Measurements from ENCODE around the gene CNTN4.

Gene CNTN4

DNA sequence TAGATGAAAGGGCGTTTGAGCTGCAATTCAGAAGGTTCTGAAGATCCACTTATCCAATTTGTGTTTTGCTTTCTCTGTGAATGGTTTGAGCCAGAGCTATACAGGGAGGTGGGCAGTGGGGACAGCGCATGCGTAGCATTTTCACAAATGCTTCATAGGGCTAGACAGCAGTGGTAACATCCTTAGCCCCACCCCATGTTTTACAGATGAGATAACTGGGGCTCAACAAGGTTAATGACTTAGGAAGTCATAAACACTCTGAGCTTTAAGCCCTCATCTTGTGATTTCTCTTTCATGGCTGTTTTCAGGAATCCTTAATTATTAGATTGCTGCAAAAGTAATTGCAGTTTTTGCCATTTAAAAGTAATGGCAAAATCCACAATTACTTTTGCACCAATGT is 602.8 kb downstream of the CNTN4 start:
- no peak for DNase-seq (ENCODE audit: low read depth)

DNA sequence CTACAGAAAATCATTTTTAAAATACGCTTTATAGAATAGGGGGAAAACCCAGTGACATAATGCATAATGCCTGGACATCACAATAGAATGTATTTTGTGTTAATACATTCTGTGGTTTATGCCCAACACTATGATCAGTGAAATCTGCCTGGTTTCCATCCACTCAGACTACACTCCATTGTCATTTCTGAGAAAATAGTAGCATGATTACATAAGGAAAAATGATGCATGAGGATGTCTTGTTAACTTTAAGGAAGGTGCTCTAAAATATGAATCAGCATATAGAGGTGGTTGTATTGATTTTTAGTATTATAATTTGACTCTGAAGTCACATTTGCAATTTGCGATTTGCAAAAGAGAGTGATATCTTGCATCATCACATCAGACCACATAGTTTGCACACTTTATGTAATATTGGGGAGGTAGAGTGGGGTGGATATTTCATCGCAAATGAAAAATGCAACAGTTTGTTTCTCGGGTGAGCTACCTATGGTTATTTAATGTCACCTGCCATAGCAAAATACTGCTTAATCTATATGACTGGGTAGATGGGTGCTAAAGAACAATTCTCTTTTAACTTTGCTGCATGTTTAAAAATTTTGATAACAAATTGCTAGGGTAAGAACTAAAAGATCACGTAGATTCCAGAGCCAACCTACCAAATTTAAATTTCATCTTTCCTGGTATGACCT is 607.6 kb downstream of the CNTN4 start:
- no peak for DNase-seq (ENCODE audit: low read depth)

DNA sequence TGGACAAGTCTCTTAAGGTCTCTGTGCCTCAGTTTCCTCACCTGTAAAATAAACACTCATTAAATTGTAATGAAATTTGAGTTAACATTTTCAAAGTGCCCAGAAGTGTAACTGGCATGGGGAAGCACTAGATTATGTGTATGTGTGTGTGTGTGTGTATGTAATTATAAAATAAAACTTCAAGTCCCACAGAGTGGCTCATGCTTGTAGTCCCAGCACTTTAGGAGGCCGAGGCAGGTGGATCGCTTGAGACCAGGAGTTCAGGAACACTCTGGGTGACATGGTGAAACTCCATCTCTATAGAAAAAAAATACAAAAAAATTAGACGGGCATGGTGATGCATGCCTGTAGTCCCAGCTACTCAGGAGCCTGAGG is 608.2 kb downstream of the CNTN4 start:
- no peak for DNase-seq (ENCODE audit: low read depth)

DNA sequence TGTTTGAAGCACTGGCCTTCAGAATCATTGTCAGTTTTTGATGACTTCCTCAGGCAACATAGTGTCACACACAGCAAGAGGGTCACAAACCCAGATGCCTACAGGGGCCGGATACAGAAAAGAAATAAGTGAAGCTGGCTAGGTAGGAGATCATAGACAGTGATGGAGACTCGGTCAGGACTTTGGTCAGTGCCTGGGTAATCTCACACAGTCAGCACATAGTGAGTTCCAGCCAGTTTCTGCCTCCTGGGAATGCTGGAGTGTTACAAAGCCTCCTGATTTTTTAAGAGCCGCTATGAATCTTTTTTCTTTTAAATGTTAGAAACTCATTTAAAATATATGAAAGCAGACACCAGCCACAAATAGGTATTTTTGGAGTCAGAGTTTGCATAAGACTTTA is 612.4 kb downstream of the CNTN4 start:
- DNase-seq (ENCODE audit: low read depth), result no peak

DNA sequence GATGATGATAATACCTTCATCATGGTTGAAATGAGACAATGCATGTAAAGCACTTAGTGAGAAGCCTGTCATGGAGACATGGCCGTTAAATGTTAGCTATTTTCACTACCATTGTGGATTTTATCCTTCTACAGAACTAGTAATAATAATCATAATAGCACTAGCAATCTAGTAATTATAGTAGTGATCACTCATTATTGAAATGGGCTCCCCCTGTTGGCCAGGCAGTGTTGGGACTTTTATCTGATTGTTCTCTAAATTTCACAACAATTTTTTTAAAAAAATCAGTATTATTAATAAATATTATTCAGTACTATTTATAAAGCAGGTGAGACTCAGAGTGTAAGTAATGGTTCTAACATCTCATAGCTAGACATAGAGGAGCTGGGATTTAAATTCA is 615.3 kb downstream of the CNTN4 start:
- no peak for DNase-seq (ENCODE audit: low read depth)

DNA sequence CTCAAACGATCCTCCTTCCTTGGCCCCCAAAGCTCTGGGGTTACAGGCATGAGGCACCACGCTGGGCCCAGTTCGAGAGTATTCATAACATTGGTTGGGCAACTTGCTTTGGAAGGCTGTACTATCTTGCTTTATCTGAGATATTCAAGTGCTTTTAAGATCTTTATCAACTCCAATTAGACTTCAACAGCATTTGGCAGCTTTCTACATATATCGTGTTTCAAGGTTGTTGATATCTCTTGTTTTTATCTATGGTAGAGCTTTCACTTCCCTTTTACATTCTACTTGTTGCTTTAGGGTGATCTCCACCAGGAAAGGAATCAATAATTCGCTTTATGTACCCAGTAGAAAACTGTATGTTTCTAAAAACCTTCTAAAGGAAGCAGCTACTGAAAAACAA is 616.2 kb downstream of the CNTN4 start:
- no peak for DNase-seq (ENCODE audit: low read depth)

DNA sequence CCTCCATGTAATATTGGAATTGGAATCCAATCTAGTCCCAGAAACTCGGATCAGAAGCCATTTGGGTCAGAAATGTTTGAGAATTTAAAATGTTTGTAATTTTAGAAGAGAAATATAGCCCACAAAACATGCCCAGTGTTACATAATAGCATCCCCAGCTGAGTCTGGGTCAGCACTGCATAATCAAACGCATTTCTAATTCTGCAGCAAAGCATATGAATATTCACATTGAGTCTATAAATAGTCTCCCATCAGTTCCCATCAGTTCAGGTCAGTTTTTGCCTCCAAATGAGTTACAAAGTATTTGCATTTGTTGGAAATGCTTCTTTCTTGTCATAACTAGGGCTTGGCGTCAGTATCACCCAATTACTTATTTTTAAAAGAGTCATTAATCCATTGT is 628.4 kb downstream of the CNTN4 start:
- DNase-seq (ENCODE audit: low read depth), result no peak

DNA sequence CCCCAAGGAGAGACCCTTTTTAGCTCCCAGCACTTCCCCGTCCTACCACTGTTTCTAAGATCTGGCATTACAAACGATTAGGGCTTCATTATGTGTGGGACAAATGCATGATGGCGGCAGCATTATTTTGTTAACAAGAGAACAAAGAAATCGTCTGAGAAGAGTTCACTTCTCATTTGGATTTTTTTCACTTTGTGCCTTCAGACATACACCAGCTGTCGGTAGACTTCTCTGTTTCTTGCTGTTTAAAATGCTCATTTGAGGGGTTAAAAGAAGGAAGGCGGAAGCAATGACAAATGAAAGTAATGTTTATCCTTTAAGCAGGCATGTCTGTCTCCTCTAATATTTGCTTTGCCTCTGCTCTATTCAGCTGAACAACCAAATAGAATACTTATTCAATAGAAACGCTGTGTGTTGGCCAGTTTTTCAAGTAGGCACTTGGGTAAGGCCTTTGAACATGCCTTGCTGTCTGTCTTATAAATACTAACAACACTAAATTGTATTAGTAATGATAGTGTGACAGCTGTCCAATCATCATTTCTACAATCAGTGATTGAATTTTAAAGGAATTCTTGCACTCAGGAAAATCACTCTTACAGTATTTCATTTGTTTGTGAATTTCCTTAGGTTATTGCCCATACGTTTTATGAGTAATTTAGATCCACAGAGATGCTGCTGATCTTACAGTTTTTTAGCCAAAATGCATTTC is 629.1 kb downstream of the CNTN4 start:
- no peak for DNase-seq (ENCODE audit: low read depth)

DNA sequence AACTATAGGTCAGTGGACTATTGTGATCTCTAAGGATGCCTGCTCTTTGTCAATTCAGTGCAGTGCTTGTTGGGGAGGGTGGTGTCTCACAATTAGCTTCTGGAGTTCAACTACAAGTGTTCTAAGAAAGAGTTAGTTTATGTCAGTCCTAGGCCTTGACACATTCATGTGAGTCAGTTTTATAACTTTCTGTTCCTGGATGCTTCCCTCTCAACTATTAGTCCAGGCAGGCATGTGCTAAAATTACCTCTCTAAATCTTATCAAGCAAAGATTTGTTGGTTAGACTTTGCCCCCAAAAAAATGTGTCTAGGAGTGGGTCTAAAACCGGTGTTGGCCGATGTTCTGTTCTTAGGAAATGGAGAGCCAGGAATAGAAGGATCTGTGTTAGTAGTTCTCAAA is 633.2 kb downstream of the CNTN4 start:
- no peak for DNase-seq (ENCODE audit: low read depth)

DNA sequence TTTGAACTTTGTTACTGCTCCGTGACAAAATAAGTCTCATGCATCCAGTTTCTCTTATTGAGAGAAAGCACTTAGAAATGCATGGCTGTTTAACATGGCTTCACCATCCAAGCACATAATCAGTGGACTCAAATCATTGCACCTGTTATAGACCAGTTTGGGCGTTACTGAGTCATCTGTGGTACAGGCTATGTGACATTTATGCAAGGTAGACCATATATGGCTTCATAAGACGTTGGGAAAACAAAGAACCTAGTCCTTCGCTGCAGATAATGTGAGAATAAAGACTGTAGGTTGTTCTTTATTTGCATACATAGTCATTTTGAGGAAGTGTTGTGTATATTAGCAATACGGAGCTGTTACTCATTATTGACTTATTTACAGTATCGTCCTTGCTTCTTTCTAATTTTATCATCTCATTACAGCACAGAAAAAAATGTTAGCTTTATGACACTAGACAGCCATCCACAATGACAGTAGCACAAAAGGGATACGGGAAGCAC is 636.8 kb downstream of the CNTN4 start:
- DNase-seq (ENCODE audit: low read depth), result no peak

DNA sequence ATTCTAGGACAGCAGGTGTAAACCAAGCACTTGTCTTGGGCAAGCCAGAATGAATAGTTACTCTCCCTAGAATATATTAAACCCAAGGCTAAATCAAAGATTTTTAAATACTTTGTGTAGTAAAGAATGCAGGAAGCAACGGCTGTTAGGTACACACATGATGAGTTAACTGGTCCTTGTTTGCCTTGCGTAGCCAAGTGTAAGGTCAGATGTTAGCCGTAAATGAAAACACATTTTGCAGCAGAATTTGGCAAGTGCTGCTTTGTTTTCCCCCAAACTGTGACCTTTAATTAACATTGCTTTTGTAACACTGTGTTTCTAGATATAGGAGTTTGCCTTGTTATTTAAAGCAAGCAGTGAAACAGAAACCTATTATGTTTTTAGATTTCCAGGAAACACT is 642.9 kb downstream of the CNTN4 start:
- DNase-seq (ENCODE audit: low read depth), result no peak

DNA sequence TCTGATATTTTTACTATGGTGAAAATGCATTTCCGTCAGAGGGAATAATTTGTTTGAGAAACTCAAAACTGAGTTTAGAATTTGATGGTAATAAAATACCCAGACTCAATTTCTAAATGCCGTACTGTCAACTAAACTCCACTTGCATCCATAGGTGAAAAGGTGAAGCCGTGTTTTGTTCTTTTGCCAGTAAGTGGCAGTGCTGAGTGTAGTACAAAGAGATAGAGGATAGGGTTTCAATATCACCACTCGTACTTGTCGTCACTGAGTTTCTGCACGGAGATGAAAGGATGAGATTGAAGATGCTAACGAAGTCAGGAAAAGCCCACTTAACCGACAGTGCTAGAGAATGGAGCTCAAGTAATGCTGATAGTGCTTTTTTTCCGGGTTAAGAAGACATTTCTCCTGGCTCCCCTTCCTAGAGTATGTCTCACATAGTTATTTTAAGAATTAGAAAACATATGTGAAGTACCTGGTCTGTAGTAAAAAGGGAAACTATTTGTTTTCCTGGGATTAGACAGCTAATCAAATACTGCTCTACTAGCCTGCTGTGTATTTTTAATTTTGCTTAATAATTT is 666.4 kb downstream of the CNTN4 start:
- DNase-seq (ENCODE audit: low read depth), result no peak

DNA sequence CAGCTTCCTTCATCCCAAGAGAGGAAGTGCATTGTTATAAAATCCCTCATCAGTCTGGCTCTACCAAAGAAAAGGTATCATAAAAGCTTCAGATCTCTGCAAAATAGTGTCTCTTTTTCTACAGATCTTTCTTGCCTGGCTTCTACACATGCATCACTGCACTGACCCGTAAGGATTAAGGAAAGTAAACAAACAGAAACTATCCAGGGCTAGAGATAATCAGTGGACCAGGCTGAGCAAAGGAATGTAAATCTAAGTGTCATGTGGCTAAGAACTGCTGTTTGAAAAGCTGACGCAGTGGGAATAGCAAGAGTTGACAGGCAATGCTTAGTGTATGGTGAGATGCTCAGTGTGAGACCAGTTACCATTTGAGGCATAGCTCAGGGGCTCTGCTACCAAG is 671.8 kb downstream of the CNTN4 start:
- no peak for DNase-seq (ENCODE audit: low read depth)

DNA sequence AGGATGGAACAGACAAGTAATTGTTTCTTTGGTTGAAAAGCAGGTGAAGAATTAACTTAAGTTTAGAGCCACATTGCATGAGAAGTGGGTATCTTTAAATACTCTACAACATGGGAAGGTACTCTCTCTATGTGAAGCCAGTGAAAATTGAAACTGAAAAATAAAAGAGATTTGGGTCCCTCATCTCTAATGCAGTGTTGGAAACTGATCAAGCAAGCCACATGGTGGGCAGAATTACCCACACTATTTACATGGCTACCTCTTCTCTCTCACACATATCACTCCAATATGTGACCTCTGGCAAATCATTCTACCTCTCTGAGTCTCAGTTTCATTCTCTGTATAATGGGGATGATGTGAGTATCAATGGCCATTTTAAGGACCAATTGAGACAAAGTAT is 672.5 kb downstream of the CNTN4 start:
- no peak for DNase-seq (ENCODE audit: low read depth)

DNA sequence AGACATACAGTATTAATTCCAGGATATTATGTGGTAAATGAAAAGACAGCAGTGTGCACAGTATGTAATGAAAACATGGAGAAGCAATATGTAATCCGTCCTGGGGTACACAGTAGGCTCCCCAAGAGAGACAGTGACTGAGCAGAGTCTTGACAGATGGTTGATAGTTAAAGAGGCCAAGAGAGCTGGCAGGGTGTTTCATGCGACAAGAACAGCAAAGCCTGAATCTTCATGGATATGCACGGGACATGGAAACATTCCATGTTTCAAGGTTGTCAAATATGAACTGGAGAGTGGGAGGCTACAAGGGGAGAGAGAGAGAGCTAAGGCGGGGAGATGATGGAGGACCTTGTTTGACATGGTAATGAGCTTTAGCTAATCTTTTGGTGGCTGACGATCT is 673.1 kb downstream of the CNTN4 start:
- no peak for DNase-seq (ENCODE audit: low read depth)

DNA sequence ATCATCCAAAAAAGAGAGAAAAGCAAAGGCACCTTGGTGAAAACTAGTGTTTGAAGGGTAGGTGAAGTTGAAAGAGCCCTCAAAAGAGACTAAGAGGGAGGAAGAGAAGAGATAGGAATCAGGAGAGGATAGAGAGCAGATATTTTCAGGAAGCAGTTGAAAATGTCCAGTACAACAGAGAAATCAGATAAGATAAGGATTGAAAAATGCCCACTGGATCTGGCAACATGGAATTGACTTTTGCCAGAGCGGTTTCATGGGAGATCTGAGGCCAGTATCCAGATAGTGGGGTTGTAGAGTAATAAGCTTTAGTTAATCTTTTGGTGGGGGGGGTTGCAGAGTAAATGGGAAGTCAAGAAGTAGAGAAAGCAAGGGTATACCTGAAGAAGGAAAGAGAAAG is 674.1 kb downstream of the CNTN4 start:
- DNase-seq (ENCODE audit: low read depth), result no peak

DNA sequence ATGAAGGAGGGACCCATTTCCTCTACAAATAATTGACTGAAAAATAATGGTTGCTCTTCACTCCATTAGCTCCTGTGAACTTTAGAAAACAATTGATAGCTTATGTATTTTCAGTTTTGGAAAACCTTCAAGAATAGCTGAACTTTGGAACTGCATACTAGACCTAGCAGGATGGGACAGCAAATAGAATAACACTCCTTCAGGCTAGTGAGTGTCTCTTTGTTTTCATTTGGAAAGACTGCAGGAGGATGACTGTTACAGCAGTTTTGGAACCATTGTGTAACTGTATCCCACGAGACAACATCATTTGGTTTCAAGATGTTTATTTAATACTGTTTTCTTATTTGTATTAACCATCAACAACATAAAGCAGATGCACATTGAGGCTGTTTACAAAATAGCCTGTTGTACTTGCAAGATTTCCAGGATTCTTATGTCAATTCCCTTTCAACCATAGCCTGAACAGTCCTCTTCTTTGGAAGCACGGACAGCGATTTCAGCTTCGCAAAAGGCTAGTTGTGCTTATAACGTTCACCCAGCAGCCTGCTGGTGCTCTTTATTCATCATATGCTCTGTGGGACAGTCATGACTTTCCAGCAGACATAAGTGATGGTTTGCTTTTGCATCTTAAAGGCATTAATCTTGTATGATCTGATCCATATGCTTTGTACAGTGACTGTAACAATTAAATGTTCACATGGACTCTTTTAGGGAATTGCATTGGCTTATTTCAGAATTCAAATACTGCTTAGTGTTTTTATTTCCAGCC is 676.0 kb downstream of the CNTN4 start:
- DNase-seq (ENCODE audit: low read depth), result no peak

DNA sequence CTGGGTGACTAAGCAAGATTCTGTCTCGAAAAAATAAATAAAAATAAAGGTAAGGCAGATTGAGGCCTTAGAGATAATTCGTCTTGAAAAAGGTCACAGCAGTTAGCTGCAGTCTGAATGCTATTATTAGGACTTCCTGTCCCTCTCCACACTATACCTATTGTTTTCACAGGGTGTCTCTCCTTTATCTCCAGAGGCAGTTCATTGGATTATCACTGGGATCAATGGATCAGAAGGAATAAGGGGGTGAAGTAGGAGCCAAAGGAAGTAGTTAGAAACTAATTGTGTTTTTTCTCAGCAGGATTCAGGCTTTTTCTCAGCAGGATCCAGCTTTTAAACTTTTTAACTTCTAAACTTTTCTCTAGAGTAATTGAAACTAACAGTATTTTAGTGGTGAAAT is 684.6 kb downstream of the CNTN4 start:
- DNase-seq (ENCODE audit: low read depth), result no peak

DNA sequence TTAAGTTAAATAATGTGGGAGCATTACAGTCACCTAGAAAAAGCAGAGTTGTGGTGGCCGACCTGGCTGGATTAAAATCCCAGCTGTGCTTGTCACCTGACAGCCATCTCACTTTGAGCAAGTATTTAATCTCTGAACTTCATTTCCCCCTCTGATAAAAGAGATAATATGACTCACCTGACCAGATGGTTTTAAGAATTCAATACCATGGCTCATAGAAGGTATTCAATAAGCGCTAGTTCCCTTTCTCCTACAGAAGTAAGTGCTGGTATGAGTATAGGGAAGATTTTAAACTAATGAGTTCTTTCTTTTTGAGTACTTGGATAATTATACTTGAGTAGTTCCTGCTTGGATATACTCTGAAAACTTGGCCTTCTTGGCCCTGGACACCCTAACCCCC is 686.0 kb downstream of the CNTN4 start:
- DNase-seq (ENCODE audit: low read depth), result no peak

DNA sequence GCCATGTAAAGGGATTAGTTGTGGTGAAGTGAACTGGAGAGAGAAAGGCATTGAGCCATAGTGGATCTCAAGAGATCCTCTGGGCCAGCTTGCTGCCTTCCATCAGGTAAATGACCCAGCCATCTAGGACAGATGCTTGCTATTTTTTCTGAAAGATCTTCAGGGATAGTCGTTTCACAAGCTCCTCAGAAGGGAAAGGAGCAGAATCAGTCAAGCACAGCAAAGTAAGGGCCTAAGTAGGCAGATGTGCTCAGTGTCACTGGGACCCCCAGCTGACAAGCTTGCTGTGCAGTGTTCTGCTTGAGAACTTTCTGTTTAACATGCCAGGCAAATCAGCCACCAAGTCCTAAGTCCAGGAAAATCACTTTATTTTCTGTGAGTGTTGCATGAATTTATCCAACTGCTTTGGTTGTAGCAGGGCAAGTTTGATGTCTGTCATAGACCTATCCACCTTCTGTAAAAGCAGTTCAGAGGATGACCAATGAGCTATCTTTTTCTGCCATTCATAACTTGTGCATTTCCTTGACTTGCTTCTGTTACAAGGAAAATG is 691.7 kb downstream of the CNTN4 start:
- no peak for DNase-seq (ENCODE audit: low read depth)

DNA sequence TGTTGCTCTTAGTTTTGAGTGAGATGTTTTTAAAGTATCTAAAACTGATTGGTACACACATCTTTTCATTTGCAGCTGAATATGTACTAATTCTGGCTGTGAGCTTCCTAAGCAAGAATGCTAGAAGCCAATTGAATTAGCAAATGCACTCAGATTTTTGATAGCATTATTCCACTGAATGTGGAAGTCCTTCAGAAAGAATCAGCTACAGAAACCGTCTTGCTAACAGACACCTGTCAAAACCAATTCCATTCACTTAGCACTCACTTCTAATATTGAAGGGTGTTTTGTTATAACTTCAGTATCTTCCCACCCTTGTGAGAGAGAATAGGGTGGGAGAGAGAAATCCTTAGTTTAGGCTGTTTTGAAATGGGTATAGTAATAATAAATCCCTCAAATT is 693.8 kb downstream of the CNTN4 start:
- no peak for DNase-seq (ENCODE audit: low read depth)

DNA sequence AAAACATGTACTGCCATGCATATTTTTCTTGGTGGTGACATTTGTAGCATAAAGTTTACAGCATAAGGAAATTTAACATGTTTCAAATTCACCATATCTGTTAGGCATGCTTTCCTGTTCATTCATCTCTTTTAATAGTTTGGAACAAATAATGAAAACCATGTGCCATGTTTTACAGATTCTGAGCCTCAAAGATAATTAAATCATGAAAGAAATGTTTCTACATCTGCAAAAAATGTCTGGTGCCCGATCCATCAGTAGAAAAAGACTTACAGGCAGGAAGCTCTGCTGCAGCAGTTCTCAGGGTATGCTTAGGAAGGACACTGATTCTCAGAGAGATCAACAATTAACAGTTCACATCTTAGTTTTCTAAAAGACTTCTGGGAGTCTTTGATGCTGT is 695.3 kb downstream of the CNTN4 start:
- no peak for DNase-seq (ENCODE audit: low read depth)

DNA sequence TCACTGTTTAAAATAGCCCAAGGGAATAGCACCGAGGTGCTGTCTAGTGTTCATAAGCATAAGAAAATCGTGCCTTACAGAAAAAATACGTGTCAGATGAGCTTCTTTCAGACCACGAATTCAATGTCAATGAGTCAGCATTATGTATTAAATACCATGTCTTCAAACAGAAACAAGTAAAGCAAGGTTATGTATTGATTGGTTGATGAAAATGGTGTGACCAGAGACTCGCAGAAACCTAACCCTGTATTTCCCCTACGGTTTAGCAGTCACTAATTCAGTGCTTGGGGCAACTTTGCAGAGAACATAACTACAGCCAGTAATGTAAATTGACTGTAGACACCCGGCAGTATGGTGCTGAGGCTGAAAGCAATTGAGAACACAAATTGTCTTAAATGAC is 703.8 kb downstream of the CNTN4 start:
- no peak for DNase-seq (ENCODE audit: low read depth)

All from activated gamma-delta T cell treated with anti-CD3 and anti-CD28 coated beads, Interleukin-2, amount 50 U/mL, for 16 hours (primary cell).